NCI-H2196 treated with DMSO at 0.1 percent for 48 hours (cell line): ENCODE data around the gene STK11.
"Not testable (repeated sequence)": the region's sequence is repeated elsewhere in the genome, so short reads cannot be mapped to it uniquely, and the experiment has no call there.

ENCODE experiments used
- DNase-seq: peaks from one replicate; lab custom pipeline; 2025; ENCODE audit not compliant: unreplicated experiment; lab: John Stamatoyannopoulos, UW

STK11 gene

GRCh38 chr19:1206150-1206863, 729 bp downstream of the STK11 start:
- no peak for DNase-seq

DNA sequence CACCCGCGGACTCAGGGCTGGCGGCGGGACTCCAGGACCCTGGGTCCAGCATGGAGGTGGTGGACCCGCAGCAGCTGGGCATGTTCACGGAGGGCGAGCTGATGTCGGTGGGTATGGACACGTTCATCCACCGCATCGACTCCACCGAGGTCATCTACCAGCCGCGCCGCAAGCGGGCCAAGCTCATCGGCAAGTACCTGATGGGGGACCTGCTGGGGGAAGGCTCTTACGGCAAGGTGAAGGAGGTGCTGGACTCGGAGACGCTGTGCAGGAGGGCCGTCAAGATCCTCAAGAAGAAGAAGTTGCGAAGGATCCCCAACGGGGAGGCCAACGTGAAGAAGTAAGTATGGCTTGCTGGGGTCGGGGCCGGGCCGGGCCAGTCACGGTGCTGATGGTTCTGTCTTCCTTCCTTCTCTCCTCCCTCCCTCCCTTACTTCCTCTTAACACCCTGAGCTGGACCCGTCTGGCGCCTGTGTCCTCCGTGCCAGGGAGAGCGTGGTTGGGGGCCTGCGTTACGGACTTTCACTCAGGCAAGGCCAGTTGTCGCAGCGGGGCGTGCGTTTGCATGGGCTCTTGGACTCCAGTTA, 1.4 kb downstream of the STK11 start:
- no peak for DNase-seq

- not testable (repeated sequence) for DNase-seq
Measured at GRCh38 chr19:1208830-1209229, 3.3 kb downstream of the STK11 start.

- DNase-seq, result no peak
Measured at GRCh38 chr19:1210227-1210538, 4.6 kb downstream of the STK11 start.

- DNase-seq, result no peak
Measured at GRCh38 chr19:1211494-1212234, 6.1 kb downstream of the STK11 start.

DNA sequence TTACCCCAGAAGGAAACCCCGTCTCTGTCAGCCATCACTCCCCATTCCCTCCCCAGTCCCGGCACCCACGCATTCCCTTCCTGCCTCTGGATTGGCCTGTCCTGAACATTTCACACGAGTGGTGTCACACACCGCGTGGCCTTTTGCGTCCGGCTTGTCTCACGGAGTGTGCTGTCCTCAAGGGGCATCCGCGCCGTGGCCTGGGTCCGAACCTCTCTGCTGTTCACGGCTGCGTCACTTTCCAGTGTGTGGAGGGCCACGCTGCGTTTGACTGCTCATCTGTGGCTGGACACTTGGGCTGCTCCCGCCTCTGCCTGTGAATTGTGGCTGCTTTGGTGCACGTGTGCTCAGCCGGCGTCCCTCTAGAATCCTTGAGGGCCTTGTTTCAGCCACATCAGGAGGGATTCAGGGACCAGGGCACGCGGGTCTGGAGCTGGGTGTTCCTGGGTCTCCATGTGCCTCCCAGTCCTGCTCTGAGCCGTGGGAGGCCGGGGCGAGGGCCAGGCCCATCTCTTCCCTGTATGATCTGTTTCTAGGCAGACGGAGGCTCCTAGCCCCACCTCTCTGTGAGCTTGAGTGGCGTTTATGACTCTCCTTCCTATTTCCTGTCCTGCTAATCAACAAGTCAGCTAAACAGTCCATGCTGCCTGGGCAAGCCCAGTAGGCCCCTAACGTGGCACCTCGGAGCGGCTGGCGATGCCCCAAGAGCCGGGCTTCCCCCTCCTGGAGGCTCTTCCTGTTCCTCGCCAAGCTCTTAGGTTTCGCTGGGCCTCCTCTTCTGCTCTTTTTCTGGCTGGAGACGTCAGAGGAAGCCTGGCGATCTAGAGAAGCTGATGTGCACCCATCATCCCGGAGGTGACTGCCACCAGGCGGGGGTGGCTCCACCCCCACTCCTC, 8.1 kb downstream of the STK11 start:
- DNase-seq, result peak; percentile 82

- no peak for DNase-seq
Measured at GRCh38 chr19:1214299-1214861, 8.8 kb downstream of the STK11 start.

DNA sequence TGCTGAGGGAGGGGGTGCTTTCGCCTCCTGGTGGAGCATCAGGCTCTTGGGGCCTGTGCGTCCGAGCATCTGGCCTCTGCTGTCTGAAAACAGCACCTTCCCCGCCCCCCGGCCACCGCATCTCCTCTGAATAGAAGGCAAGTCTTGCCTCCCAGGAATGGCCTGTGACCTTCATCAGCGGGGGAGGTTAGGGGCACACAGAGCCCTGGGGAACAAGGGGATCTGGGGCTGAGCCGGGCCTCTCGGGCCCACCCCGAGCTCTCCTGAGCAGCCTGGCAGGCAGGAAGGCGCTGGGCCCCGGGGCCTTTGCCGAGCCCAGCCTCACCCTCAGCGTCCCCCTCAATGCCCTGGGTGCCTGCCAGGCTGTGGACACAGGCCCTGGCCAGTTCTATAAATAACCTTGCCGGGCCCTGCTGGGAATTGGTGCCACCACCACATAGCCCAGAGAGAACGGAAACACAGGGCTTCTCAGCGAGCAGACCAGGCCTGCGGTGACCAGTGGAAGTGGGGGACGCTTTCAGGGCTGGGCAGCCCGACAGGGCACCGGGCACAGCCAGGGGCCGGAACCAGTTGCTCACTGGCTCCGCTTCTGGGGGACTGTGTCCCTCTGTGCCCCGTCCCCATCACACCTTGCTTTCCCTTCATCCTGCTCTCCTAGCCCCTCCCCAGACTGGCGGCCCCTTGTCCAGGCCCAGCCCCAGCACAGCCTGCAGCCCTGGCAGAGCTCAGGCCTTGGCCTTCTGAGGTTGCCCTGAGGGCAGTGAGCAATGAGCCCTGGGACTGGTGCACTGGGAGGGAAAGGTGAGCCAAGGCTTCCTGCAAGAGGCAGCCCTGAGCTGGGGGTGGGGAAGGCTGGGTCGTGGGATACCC, 9.5 kb downstream of the STK11 start:
- DNase-seq, result no peak

GRCh38 chr19:1216756-1217155, 11.2 kb downstream of the STK11 start:
- no peak for DNase-seq

GRCh38 chr19:1217366-1217765, 11.8 kb downstream of the STK11 start:
- no peak for DNase-seq

DNA sequence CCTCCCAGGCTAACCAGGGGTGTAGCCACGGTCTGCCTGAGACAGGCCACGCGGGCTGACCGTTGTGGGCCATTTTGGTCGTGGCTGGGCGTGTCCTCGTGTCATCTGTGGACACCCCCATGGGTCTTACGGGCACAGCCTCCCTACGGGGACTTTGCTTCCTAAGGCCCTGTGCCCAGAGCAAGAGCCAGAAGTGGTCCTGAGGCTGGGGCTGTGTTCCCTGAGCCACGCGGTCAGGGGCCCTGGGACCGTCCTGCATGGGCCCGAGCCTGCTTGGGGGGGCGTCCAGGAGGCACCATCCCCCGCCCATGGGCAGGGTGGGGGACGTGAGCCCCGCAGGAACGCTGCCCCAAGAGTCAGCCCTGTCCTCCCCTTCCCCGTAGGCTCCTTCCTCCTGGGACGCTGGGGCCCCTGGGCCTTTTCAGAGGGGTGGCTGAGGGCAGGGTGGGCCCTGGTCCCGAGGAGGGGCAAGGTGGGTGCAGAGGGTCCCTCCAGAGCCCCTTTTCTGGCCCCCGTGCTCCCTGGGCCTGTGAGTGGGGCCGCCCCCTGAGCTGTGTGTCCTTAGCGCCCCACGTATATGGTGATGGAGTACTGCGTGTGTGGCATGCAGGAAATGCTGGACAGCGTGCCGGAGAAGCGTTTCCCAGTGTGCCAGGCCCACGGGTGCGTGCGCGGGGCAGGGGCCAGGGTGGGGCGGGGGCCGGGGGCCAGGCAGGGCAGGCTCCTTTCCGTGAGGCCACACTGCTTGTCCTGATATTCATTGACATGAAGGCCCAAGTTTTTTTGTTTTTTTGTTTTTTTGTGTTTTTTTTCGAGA, 13.4 kb downstream of the STK11 start:
- DNase-seq, result no peak

DNA sequence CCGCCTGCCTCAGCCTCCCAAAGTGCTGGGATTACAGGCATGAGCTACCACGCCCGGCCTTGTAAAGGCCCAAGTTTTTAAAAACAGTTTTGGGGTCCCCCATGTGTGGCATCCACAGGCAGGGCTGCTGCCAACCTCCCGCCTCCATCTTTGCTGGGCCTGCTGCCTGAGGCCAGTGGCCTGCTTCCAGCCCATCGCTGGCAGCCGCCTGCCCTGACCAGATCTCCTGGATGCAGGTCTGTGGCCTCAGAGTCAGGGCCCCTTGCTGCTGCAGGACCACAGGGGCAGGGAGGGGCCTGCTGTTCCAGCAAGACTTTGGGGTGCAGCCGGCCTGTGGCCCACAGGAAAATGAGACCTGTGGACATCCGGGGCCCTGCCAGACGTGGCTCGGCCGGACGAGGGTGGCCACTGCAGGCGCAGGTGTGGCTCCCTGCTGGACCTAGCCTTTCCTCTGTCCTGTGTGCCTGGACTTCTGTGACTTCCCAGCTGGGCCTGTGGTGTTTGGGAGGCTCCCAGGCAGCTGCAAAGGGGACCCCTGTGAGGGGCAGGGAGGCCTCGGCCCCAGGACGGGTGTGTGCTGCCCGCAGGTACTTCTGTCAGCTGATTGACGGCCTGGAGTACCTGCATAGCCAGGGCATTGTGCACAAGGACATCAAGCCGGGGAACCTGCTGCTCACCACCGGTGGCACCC, 14.4 kb downstream of the STK11 start:
- no peak for DNase-seq

DNA sequence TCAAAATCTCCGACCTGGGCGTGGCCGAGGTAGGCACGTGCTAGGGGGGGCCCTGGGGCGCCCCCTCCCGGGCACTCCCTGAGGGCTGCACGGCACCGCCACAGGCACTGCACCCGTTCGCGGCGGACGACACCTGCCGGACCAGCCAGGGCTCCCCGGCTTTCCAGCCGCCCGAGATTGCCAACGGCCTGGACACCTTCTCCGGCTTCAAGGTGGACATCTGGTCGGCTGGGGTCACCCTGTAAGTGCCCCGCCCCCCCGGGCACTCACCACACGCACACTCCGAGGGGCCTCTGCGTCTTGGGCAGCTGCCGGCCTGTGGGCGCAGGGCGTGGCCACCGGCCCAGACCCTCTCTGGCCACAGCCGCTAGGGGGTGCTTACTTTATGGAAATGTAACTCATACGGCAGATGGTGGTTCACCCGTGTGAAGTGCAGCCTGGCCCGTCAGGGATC, 14.9 kb downstream of the STK11 start:
- DNase-seq, result no peak

GRCh38 chr19:1220976-1221903, 15.7 kb downstream of the STK11 start:
- DNase-seq, result no peak

DNA sequence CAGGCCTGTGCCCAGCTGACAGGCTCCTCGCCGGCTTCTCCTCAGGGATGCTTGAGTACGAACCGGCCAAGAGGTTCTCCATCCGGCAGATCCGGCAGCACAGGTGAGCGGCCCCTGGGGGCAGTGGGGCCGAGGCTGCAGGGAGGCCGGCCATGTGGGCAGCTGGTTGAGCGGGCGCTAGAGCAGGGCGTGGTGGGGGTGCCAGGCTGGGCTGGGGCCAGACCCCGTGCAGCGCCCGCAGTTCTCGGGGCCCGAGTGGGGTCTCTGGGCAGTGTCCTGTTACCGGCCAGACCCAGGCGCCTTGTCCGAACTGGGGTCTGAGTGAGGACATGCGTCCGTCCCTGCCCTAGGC, 16.3 kb downstream of the STK11 start:
- no peak for DNase-seq

DNA sequence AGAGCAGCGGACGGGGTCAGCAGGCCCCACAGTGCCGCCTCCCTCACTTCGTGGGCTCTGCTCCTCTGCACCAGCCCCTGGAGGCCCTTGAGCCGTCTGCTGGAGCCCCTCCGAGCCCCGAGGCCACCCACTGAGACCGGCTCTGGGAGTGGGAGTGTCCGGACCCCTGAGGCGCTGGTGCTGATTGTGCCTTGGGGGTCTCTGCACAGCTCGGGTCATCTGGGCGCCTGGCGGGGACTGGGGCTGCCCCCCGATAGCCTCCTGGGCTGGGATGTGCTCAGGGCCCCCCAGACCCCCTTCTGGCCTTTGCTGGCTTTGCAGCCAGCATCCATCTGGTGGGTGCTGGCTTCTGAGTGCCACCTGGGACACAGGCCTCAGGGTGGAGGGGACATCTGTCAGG, 16.8 kb downstream of the STK11 start:
- no peak for DNase-seq

GRCh38 chr19:1223018-1223855, 17.7 kb downstream of the STK11 start:
- no peak for DNase-seq
